ENCODE results near the gene PLXNA4. TPM values are rescaled to one million over a fixed set of nuclear protein-coding genes. Genes with fewer than 3 reads are reported as not detected.

PLXNA4 gene
- polyA plus RNA-seq, 1 donor (not counting 4 experiments of a cell fraction or from before 2014, with no cell fraction given) = 0.01 TPM

DNA sequence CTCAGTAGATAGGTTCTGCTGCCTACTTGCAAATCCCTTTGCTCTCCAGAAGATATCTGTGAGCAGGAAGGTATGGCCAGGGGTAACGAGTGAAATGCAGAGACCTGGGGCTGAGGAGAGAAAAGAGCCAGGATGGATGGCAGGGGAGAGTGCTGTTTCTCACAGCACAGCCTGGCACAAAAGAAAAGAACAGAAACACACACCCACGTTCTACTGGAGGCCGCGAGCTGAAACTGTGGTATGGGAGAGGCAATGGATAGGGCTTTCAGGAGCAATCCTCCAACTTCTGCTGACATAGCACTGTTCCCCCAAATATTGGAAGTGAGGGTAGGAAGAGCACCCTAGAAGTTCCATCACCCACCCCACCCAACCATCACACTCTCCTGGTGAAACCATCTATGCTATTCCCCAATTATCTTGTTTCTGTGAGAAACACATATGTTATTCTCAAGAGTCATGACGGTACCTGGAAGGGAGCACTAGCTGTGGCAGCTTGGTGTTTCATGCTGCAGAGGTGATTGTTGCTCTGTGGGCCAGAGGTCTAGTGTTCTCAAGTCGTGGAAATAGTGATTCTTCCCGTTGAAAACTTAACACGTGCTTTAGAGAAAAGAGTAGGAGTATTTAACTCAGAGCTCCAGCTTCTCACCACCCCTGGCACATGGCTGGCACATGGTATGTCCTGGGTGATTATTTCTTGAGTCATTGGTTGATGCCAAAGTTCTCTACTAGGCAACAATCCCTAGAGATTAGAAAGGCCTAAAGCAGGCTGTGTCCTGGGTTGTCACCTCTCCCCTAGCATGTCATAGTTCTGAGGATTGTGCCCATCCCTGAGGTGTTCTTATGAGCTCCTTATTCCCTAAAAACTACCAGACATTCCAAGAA lies 198.3 kb downstream of the PLXNA4 start:
- no peak for FAIRE-seq

DNA sequence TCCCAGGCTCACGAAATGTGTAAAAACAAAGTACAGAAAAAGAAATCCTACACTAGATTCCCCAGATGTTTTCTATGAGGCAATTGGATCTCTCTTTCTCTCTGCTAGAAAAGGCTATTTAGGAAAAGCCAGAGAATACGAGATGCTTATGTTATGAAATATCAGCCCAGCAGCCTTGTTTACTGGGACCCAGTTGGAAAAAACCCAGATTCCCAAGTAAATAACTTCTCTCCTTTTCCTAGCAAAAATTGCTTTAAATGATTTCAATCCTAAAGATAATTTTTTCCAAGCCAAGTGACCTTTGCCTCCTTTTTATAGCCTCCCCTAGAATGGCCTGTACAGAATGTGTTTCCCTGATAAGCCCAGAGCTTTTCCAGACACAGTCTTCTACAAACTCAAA lies 199.3 kb downstream of the PLXNA4 start:
- Histone ChIP-seq H3K9me1 (ENCODE audit: control insufficient read depth, extremely low read depth, insufficient read depth, low read length) (no peaks in the 10 kb centered on the region), H3K9me3 (ENCODE audit: control insufficient read depth, low read depth, low read length) (no peaks in the 10 kb centered on the region), H3K9ac (ENCODE audit: control insufficient read depth, extremely low read depth, insufficient read depth, low read length) (no peak overlapping the region), H3K79me2 (ENCODE audit: control insufficient read depth, insufficient read depth, low read length) (no peaks in the 10 kb centered on the region), H3K36me3 (ENCODE audit: control insufficient read depth in 2 of 2, extremely low read depth in 1 of 2, insufficient read depth in 2 of 2, low read length in 2 of 2) (no peaks in the 10 kb centered on the region), H3K4me1 (ENCODE audit: control insufficient read depth, extremely low read depth, insufficient read depth, low read length) (no peaks in the 10 kb centered on the region), H3K4me3 (ENCODE audit: control insufficient read depth in 2 of 3, extremely low read depth in 1 of 3, insufficient read depth in 2 of 3, low read depth in 1 of 3, low read length in 3 of 3) (no peak overlapping the region), H2AFZ (ENCODE audit: control insufficient read depth, low read length) (no peak overlapping the region), H4K20me1 (ENCODE audit: control insufficient read depth, extremely low read depth, insufficient read depth, low read length) (no peaks in the 10 kb centered on the region), H3K27me3 (ENCODE audit: control insufficient read depth, extremely low read depth, insufficient read depth, low read length) (no peaks in the 10 kb centered on the region), H3K4me2 (ENCODE audit: control insufficient read depth, extremely low read depth, insufficient read depth, low read depth, low read length) (no peak overlapping the region), H3K27ac (ENCODE audit: control insufficient read depth, insufficient read depth, low read length) (no peak overlapping the region)
- DNase-seq (ENCODE audit: low read depth, low spot score) (no peak), FAIRE-seq (no peak)
- dilution Hi-C loops (cut with MboI; ENCODE audit: extremely low pct_ligation_motif_present, low sequenced_read_pairs) = no loop called here
- no peak for TF ChIP-seq EZH2 (IDR thresholded peaks at IDR 0.05; ENCODE audit: low read length)
- TF ChIP-seq, protein P1, sequence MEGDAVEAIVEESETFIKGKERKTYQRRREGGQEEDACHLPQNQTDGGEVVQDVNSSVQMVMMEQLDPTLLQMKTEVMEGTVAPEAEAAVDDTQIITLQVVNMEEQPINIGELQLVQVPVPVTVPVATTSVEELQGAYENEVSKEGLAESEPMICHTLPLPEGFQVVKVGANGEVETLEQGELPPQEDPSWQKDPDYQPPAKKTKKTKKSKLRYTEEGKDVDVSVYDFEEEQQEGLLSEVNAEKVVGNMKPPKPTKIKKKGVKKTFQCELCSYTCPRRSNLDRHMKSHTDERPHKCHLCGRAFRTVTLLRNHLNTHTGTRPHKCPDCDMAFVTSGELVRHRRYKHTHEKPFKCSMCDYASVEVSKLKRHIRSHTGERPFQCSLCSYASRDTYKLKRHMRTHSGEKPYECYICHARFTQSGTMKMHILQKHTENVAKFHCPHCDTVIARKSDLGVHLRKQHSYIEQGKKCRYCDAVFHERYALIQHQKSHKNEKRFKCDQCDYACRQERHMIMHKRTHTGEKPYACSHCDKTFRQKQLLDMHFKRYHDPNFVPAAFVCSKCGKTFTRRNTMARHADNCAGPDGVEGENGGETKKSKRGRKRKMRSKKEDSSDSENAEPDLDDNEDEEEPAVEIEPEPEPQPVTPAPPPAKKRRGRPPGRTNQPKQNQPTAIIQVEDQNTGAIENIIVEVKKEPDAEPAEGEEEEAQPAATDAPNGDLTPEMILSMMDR (optimal IDR thresholded peaks at IDR 0.05 in 1 of 3, IDR thresholded peaks at IDR 0.05 in 1 of 3, conservative IDR thresholded peaks at IDR 0.05 in 1 of 3; ENCODE audit: extremely low read depth in 1 of 3, insufficient read depth in 2 of 3, low read length in 3 of 3) = no peak

More for the DNA sequence above, 198.3 kb downstream of the PLXNA4 start:
- TF ChIP-seq, protein P1 (optimal IDR thresholded peaks at IDR 0.05 in 1 of 3, IDR thresholded peaks at IDR 0.05 in 1 of 3, conservative IDR thresholded peaks at IDR 0.05 in 1 of 3; ENCODE audit: extremely low read depth in 1 of 3, insufficient read depth in 2 of 3, low read length in 3 of 3) = no peak
- TF ChIP-seq EZH2 (IDR thresholded peaks at IDR 0.05; ENCODE audit: low read length) = no peak
- Histone ChIP-seq H3K9ac (ENCODE audit: control insufficient read depth, extremely low read depth, insufficient read depth, low read length) (no peak overlapping the region), H3K79me2 (ENCODE audit: control insufficient read depth, insufficient read depth, low read length) (no peaks in the 10 kb centered on the region), H4K20me1 (ENCODE audit: control insufficient read depth, extremely low read depth, insufficient read depth, low read length) (no peaks in the 10 kb centered on the region), H3K9me3 (ENCODE audit: control insufficient read depth, low read depth, low read length) (no peaks in the 10 kb centered on the region), H3K27me3 (ENCODE audit: control insufficient read depth, extremely low read depth, insufficient read depth, low read length) (no peaks in the 10 kb centered on the region), H3K36me3 (ENCODE audit: control insufficient read depth in 2 of 2, extremely low read depth in 1 of 2, insufficient read depth in 2 of 2, low read length in 2 of 2) (no peaks in the 10 kb centered on the region), H3K4me1 (ENCODE audit: control insufficient read depth, extremely low read depth, insufficient read depth, low read length) (no peaks in the 10 kb centered on the region), H2AFZ (ENCODE audit: control insufficient read depth, low read length) (no peak overlapping the region), H3K4me2 (ENCODE audit: control insufficient read depth, extremely low read depth, insufficient read depth, low read depth, low read length) (no peak overlapping the region), H3K4me3 (ENCODE audit: control insufficient read depth in 2 of 3, extremely low read depth in 1 of 3, insufficient read depth in 2 of 3, low read depth in 1 of 3, low read length in 3 of 3) (no peak overlapping the region), H3K27ac (ENCODE audit: control insufficient read depth, insufficient read depth, low read length) (no peak overlapping the region), H3K9me1 (ENCODE audit: control insufficient read depth, extremely low read depth, insufficient read depth, low read length) (no peaks in the 10 kb centered on the region)
- no peak for DNase-seq (ENCODE audit: low read depth, low spot score)
- dilution Hi-C loops (cut with MboI; ENCODE audit: extremely low pct_ligation_motif_present, low sequenced_read_pairs) = no loop called here

Data from keratinocyte (primary cell).